Neural cell (in vitro differentiated cells): Measurements from ENCODE around the gene KIF24. TPM values are rescaled to one million over a fixed set of nuclear protein-coding genes. Genes with fewer than 3 reads are reported as not detected.
"Not testable (repeated sequence)": the region's sequence is repeated elsewhere in the genome, so short reads cannot be mapped to it uniquely, and the experiment has no call there.

Experiments used
- H2AFZ ChIP-seq: fragments of 200-600, 300-800 bp; sonication (generic), shearing (Covaris generic); 2 replicates; pipeline ENCODE4 v1.6.0; 2014; ENCODE audit warnings: low read depth, mild to moderate bottlenecking, antibody characterized with exemption, low read length, moderate library complexity
- H3F3A ChIP-seq: fragments of 200-600 bp; shearing (Covaris generic); 2 replicates; pipeline ENCODE4 v1.6.1; 2016; ENCODE audit warnings: mild to moderate bottlenecking, moderate library complexity, mixed read lengths, antibody characterized with exemption, low read length; ENCODE audit not compliant: insufficient read depth, poor library complexity, severe bottlenecking
- H3K27ac ChIP-seq: fragments of 200-600, 300-800 bp; sonication (generic), shearing (Covaris generic); 2 replicates; pipeline ENCODE4 v1.5.1; 2014; ENCODE audit warnings: mild to moderate bottlenecking, low read length, moderate library complexity
- H3K27me3 ChIP-seq: fragments of 300-800, 200-600 bp; sonication (generic), shearing (Covaris generic); 2 replicates; pipeline ENCODE4 v1.6.0; 2014; ENCODE audit warnings: mild to moderate bottlenecking, low read depth, low read length, moderate library complexity; ENCODE audit not compliant: insufficient read depth
- H3K36me3 ChIP-seq: fragments of 300-800, 200-600 bp; sonication (generic), shearing (Covaris generic); 2 replicates; pipeline ENCODE4 v1.5.1; 2014; ENCODE audit warnings: mild to moderate bottlenecking, antibody characterized with exemption, low read length, moderate library complexity; ENCODE audit not compliant: insufficient read depth
- H3K4me2 ChIP-seq: fragments of 300-800, 200-600 bp; sonication (generic), shearing (Covaris generic); 2 replicates; pipeline ENCODE4 v1.6.0; 2014; ENCODE audit warnings: mild to moderate bottlenecking, low read length
- H3K4me3 ChIP-seq: fragments of 300-800, 200-600 bp; sonication (generic), shearing (Covaris generic); 2 replicates; pipeline ENCODE4 v1.5.1; 2014; ENCODE audit warnings: mild to moderate bottlenecking, low read length, moderate library complexity
- H3K79me2 ChIP-seq: fragments of 200-600 bp; shearing (Covaris generic); replicated peaks from 2 replicates; pipeline ENCODE4 v1.6.0; 2014; ENCODE audit warnings: mild to moderate bottlenecking, low read length, moderate library complexity; ENCODE audit not compliant: insufficient read depth
- H3K9ac ChIP-seq: fragments of 300-800, 200-600 bp; sonication (generic), shearing (Covaris generic); 2 replicates; pipeline ENCODE4 v1.6.1; 2016; ENCODE audit warnings: mild to moderate bottlenecking, low read length, mixed read lengths
- H3K9me2 ChIP-seq: fragments of 200-600 bp; shearing (Covaris generic); 2 replicates; pipeline ENCODE4 v1.6.1; 2016; ENCODE audit warnings: mild to moderate bottlenecking, low read length, mixed read lengths; ENCODE audit not compliant: insufficient read depth
- H3K9me3 ChIP-seq: fragments of 200-600, 300-800 bp; sonication (generic), shearing (Covaris generic); 2 replicates; pipeline ENCODE4 v1.6.1; 2016; ENCODE audit warnings: mild to moderate bottlenecking, mixed run types, low read length, moderate library complexity, mixed read lengths
- H4K20me1 ChIP-seq: fragments of 200-600 bp; shearing (Covaris generic); 2 replicates; pipeline ENCODE4 v1.6.1; 2016; ENCODE audit warnings: mild to moderate bottlenecking, mixed run types; ENCODE audit not compliant: insufficient read depth
- CTCF ChIP-seq: fragments of 450-650 bp; IDR thresholded peaks from 2 replicates; pipeline ENCODE4 v1.5.1; 2014; ENCODE audit warnings: antibody characterized with exemption, mild to moderate bottlenecking, moderate library complexity; ENCODE audit not compliant: poor library complexity, severe bottlenecking
- EP300 ChIP-seq: fragments of 450-650 bp; conservative IDR thresholded peaks from 2 replicates; pipeline ENCODE4 v1.6.1; 2014; ENCODE audit warnings: antibody characterized with exemption, mild to moderate bottlenecking, moderate library complexity; ENCODE audit not compliant: poor library complexity, severe bottlenecking
- EZH2 ChIP-seq: fragments of 200-600, 300-800 bp; shearing (Covaris generic), sonication (generic); IDR thresholded peaks from 2 replicates; pipeline ENCODE4 v1.6.1; 2014; ENCODE audit warnings: antibody characterized with exemption, low read length, borderline replicate concordance, mild to moderate bottlenecking; ENCODE audit not compliant: insufficient read depth, poor library complexity, severe bottlenecking
- MXI1 ChIP-seq: fragments of 450-650 bp; conservative IDR thresholded peaks from 2 replicates; pipeline ENCODE4 v1.6.1; 2014; ENCODE audit warnings: antibody characterized with exemption, mild to moderate bottlenecking; ENCODE audit not compliant: poor library complexity, severe bottlenecking
- POLR2AphosphoS5 ChIP-seq: IDR thresholded peaks from 2 replicates; pipeline ENCODE4 v1.6.1; 2012
- RAD21 ChIP-seq: fragments of 450-650 bp; conservative IDR thresholded peaks from 2 replicates; pipeline ENCODE4 v1.6.1; 2014; ENCODE audit warnings: antibody characterized with exemption, mild to moderate bottlenecking, moderate library complexity
- REST ChIP-seq: IDR thresholded peaks from 2 replicates; pipeline ENCODE4 v1.6.1; 2012; ENCODE audit warnings: borderline replicate concordance
- SMC3 ChIP-seq: fragments of 450-650 bp; conservative IDR thresholded peaks from 2 replicates; pipeline ENCODE4 v1.6.1; 2014; ENCODE audit warnings: antibody characterized with exemption, mild to moderate bottlenecking, moderate library complexity; ENCODE audit not compliant: poor library complexity
- TAF1 ChIP-seq: IDR thresholded peaks from 2 replicates; pipeline ENCODE4 v1.6.1; 2012; ENCODE audit warnings: low read depth
- polyA plus RNA-seq: library from polyadenylated mRNA; depleted of rRNA; stranded (reverse); fragments of >200 nt; gene quantifications from 2 replicates; pipeline ENCODE4 v1.2.3, GENCODE V29; 2014

Gene KIF24
- polyA plus RNA-seq, 1 donor from 2014 or later: 0.19 TPM

GRCh38 chr9:34338665-34339385 is 9.8 kb upstream of the KIF24 start:
- Histone ChIP-seq H3K36me3 (no peaks in the 10 kb centered on the region), H4K20me1 (no peaks in the 10 kb centered on the region), H2AFZ (no peak overlapping the region), H3K27ac (no peak overlapping the region), H3F3A (no peaks in the 10 kb centered on the region), H3K4me3 (no peak overlapping the region), H3K79me2 (no peaks in the 10 kb centered on the region), H3K27me3 (no peaks in the 10 kb centered on the region), H3K9me2 (no peaks in the 10 kb centered on the region), H3K4me2 (no peak overlapping the region), H3K9me3 (no peaks in the 10 kb centered on the region), H3K9ac (no peak overlapping the region)
- no peak for TF ChIP-seq RAD21
- TF ChIP-seq POLR2AphosphoS5: no peak
- TF ChIP-seq EZH2: no peak
- no peak for TF ChIP-seq TAF1

GRCh38 chr9:34338079-34338478 is 9.0 kb upstream of the KIF24 start:
- H3K9ac ChIP-seq, H2AFZ ChIP-seq, H3K9me2 ChIP-seq, H3F3A ChIP-seq, H3K4me2 ChIP-seq, H4K20me1 ChIP-seq, H3K9me3 ChIP-seq, H3K4me3 ChIP-seq, H3K27me3 ChIP-seq, H3K36me3 ChIP-seq, H3K27ac ChIP-seq, H3K79me2 ChIP-seq: not testable (repeated sequence)

- H4K20me1 ChIP-seq: no peaks in the 10 kb centered on the region
- H3K27me3 ChIP-seq: no peaks in the 10 kb centered on the region
- no peaks in the 10 kb centered on the region for H3K36me3 ChIP-seq
- H3K4me3 ChIP-seq: no peak overlapping the region
- no peak overlapping the region for H3K9ac ChIP-seq
- H2AFZ ChIP-seq: no peak overlapping the region
- no peaks in the 10 kb centered on the region for H3K9me2 ChIP-seq
- H3K27ac ChIP-seq: no peak overlapping the region
- no peaks in the 10 kb centered on the region for H3K9me3 ChIP-seq
- no peaks in the 10 kb centered on the region for H3F3A ChIP-seq
- TF ChIP-seq CTCF: no peak
- no peak for TF ChIP-seq EZH2
- TF ChIP-seq TAF1: no peak
- TF ChIP-seq SMC3: no peak
- no peak for TF ChIP-seq RAD21
- no peak for TF ChIP-seq MXI1
- no peak for TF ChIP-seq REST
- TF ChIP-seq EP300: no peak
- no peak for TF ChIP-seq POLR2AphosphoS5
- no peaks in the 10 kb centered on the region for H3K79me2 ChIP-seq
- no peak overlapping the region for H3K4me2 ChIP-seq
Measured at GRCh38 chr9:34337403-34337802, 8.3 kb upstream of the KIF24 start.
